HL-60 (cell line): ENCODE results near the gene SELP.
"Not testable (repeated sequence)": the region's sequence is repeated elsewhere in the genome, so short reads cannot be mapped to it uniquely, and the experiment has no call there.

Experiments
- GABPA ChIP-seq: IDR thresholded peaks from 2 replicates; pipeline ENCODE4 v1.6.1; 2012; ENCODE audit warnings: low read depth
- TF ChIP-seq, protein P1 (sequence below): IDR thresholded peaks from one replicate; pipeline ENCODE4 v1.5.1; 2011; ENCODE audit warnings: low read length, control low read depth, inconsistent platforms; ENCODE audit not compliant: insufficient read depth
- TF ChIP-seq, protein P2 (sequence below): IDR thresholded peaks from 2 replicates; pipeline ENCODE4 v1.6.1; 2012; ENCODE audit warnings: low read depth; ENCODE audit not compliant: insufficient replicate concordance

DNA sequence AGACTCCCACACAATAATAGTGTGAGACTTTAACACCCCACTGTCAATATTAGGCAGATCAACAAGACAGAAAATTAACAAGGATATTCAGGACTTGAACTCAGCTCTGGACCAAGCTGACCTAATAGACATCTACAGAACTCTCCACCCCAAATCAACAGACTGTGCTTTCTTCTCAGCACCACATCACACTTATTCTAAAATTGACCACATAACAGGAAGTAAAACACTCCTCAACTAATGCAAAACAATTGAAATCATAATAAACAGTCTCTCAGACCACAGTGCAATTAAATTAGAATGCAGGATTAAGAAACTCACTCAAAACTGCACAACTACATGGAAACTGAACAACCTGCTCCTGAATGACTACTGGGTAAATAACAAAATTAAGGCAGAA, 28.9 kb upstream of the SELP start:
- TF ChIP-seq, protein P1, sequence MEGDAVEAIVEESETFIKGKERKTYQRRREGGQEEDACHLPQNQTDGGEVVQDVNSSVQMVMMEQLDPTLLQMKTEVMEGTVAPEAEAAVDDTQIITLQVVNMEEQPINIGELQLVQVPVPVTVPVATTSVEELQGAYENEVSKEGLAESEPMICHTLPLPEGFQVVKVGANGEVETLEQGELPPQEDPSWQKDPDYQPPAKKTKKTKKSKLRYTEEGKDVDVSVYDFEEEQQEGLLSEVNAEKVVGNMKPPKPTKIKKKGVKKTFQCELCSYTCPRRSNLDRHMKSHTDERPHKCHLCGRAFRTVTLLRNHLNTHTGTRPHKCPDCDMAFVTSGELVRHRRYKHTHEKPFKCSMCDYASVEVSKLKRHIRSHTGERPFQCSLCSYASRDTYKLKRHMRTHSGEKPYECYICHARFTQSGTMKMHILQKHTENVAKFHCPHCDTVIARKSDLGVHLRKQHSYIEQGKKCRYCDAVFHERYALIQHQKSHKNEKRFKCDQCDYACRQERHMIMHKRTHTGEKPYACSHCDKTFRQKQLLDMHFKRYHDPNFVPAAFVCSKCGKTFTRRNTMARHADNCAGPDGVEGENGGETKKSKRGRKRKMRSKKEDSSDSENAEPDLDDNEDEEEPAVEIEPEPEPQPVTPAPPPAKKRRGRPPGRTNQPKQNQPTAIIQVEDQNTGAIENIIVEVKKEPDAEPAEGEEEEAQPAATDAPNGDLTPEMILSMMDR, result not testable (repeated sequence)
- TF ChIP-seq, protein P2, sequence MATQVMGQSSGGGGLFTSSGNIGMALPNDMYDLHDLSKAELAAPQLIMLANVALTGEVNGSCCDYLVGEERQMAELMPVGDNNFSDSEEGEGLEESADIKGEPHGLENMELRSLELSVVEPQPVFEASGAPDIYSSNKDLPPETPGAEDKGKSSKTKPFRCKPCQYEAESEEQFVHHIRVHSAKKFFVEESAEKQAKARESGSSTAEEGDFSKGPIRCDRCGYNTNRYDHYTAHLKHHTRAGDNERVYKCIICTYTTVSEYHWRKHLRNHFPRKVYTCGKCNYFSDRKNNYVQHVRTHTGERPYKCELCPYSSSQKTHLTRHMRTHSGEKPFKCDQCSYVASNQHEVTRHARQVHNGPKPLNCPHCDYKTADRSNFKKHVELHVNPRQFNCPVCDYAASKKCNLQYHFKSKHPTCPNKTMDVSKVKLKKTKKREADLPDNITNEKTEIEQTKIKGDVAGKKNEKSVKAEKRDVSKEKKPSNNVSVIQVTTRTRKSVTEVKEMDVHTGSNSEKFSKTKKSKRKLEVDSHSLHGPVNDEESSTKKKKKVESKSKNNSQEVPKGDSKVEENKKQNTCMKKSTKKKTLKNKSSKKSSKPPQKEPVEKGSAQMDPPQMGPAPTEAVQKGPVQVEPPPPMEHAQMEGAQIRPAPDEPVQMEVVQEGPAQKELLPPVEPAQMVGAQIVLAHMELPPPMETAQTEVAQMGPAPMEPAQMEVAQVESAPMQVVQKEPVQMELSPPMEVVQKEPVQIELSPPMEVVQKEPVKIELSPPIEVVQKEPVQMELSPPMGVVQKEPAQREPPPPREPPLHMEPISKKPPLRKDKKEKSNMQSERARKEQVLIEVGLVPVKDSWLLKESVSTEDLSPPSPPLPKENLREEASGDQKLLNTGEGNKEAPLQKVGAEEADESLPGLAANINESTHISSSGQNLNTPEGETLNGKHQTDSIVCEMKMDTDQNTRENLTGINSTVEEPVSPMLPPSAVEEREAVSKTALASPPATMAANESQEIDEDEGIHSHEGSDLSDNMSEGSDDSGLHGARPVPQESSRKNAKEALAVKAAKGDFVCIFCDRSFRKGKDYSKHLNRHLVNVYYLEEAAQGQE, result not testable (repeated sequence)
- not testable (repeated sequence) for TF ChIP-seq GABPA
